Hepatocyte (in vitro differentiated cells): ENCODE results near the gene RARG.

Source experiments
- EZH2 ChIP-seq: fragments of 200-600 bp; sonication (generic); IDR thresholded peaks from 2 replicates; pipeline ENCODE4 v1.6.1; 2016; ENCODE audit warnings: antibody characterized with exemption, mild to moderate bottlenecking, borderline replicate concordance
- EZH2phosphoT487 ChIP-seq: fragments of 200-600 bp; sonication (generic); IDR thresholded peaks from one replicate; pipeline ENCODE4 v1.6.1; 2018; ENCODE audit warnings: antibody characterized with exemption, mild to moderate bottlenecking, low read depth, moderate library complexity; ENCODE audit not compliant: unreplicated experiment, severe bottlenecking
- TF ChIP-seq, protein P1 (sequence below): fragments of 200-600 bp; sonication (generic); IDR thresholded peaks from 2 replicates; pipeline ENCODE4 v1.5.1; 2016; ENCODE audit warnings: antibody characterized with exemption, mild to moderate bottlenecking; ENCODE audit not compliant: poor library complexity

DNA sequence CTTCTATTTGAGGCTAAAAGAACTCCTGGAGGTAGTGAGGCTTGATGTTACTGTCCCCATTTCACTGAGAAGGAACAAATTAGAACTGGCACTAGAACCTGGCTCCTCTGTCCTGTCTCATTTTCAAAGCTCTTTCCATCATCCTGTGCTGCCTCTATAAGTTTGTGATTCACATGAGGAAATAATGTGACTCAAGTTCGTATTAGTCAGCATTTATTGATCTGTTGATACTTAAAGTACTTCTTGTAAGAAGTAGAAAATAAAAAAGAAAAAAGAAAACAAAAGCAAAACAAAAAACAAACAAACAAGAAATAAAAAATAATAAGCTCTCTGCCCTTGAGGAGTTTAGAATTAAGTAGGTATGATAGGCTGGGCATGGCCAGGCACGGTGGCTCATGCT, 33.8 kb upstream of the RARG start:
- TF ChIP-seq, protein P1, sequence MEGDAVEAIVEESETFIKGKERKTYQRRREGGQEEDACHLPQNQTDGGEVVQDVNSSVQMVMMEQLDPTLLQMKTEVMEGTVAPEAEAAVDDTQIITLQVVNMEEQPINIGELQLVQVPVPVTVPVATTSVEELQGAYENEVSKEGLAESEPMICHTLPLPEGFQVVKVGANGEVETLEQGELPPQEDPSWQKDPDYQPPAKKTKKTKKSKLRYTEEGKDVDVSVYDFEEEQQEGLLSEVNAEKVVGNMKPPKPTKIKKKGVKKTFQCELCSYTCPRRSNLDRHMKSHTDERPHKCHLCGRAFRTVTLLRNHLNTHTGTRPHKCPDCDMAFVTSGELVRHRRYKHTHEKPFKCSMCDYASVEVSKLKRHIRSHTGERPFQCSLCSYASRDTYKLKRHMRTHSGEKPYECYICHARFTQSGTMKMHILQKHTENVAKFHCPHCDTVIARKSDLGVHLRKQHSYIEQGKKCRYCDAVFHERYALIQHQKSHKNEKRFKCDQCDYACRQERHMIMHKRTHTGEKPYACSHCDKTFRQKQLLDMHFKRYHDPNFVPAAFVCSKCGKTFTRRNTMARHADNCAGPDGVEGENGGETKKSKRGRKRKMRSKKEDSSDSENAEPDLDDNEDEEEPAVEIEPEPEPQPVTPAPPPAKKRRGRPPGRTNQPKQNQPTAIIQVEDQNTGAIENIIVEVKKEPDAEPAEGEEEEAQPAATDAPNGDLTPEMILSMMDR, result no peak
- TF ChIP-seq EZH2phosphoT487, result no peak
- TF ChIP-seq EZH2, result no peak
